Heart right ventricle (tissue), 16 donors: Measurements from ENCODE around the gene PRDM2. TPM values are rescaled to one million over a fixed set of nuclear protein-coding genes. Genes with fewer than 3 reads are reported as not detected.
"Not testable (repeated sequence)": the region's sequence is repeated elsewhere in the genome, so short reads cannot be mapped to it uniquely, and the experiment has no call there.

ENCODE experiments used
- ATAC-seq, 8 donors: fragments of 200-7000 bp; cut with Tn5 transposase; one replicate each; pipeline ENCODE4 v1.9.1; 2020; ENCODE audit warnings: mild to moderate bottlenecking in 8 of 8, moderate library complexity in 8 of 8, moderate number of reproducible peaks in 1 of 8
- DNase-seq, 2 donors: peaks; one replicate each; pipeline ENCODE4 v3.0.0-alpha.2; 2020
- H3K27ac ChIP-seq, 10 donors: fragments of 200-600 bp; sonication (generic) in 2 of 10; one replicate each; pipeline versions ENCODE4 v1.5.0 to v1.8.0; 2020 to 2022; ENCODE audit warnings: mild to moderate bottlenecking in 3 of 10
- H3K27me3 ChIP-seq, 7 donors: fragments of 200-600 bp; one replicate each; pipeline ENCODE4 v1.8.0; 2021 to 2022; ENCODE audit warnings: mild to moderate bottlenecking in 2 of 7
- H3K36me3 ChIP-seq, 9 donors: fragments of 200-600 bp; sonication (generic) in 1 of 9; one replicate each; pipeline versions ENCODE4 v1.5.0 to v1.8.0; 2020 to 2022; ENCODE audit warnings: mild to moderate bottlenecking in 2 of 9
- H3K4me1 ChIP-seq, 9 donors: fragments of 200-600 bp; sonication (generic) in 1 of 9; one replicate each; pipeline versions ENCODE4 v1.5.0 to v1.8.0; 2020 to 2022; ENCODE audit warnings: mild to moderate bottlenecking in 4 of 9
- H3K4me3 ChIP-seq, 10 donors: fragments of 200-600 bp; sonication (generic) in 2 of 10; one replicate each; pipeline versions ENCODE4 v1.5.0 to v1.8.0; 2020 to 2022; ENCODE audit warnings: mild to moderate bottlenecking in 7 of 10, moderate library complexity in 2 of 10
- H3K9me3 ChIP-seq, 11 donors: fragments of 200-600 bp in 10 of 11; sonication (generic) in 2 of 11; one replicate each; pipeline versions ENCODE4 v1.5.0 to v1.8.0; 2013 to 2022; ENCODE audit warnings: mild to moderate bottlenecking in 2 of 11, control low read depth in 1 of 11, moderate library complexity in 1 of 11
- WGBS, 2 donors: extraction: QIAGEN DNeasy Blood & Tissue Kit; methylation state at CpG; one replicate each; pipeline ENCODE4 v1.1.7; 2013; ENCODE audit warnings: inconsistent platforms in 1 of 2; 5-methylcytosine and 5-hydroxymethylcytosine counted together
- intact Hi-C, 10 donors: fragments of 100-400 bp; cut with DNase I; formaldehyde crosslinking; loops; one replicate each; pipeline versions ENCODE4 v1.11.1 to v1.14.2; 2022
- polyA plus RNA-seq, 2 donors: library from polyadenylated mRNA; stranded (reverse); fragments of 200-250 nt; gene quantifications; one replicate each; pipeline ENCODE4 v1.2.3, GENCODE V29; 2013
- total RNA-seq, 10 donors: library from RNA; stranded (reverse); fragmentation: NEBNext Ultra II Directional in 3 of 10; extraction: Animal tissue kit (Norgen Biotek cat#: 25700) in 3 of 10; gene quantifications; one replicate each; pipeline versions ENCODE4 v1.2.1 to v1.2.4, GENCODE V29; 2021 to 2023
- TF ChIP-seq, protein P1 (sequence below), 9 donors: fragments of 200-600 bp; sonication (generic) in 2 of 9; IDR thresholded peaks; one replicate each; pipeline versions ENCODE4 v1.5.0 to v1.8.0; 2021 to 2022; ENCODE audit warnings: antibody characterized with exemption in 9 of 9, mild to moderate bottlenecking in 5 of 9, moderate library complexity in 1 of 9
- donor health status: Arrhythmogenic right ventricular cardiomyopathy.
- donor health status: ischemic (EF 13 %, LVEDD 7.1; RV severe dilation, severe dysfunction).
- donor health status: healthy with polysubstance abuse.
- donor health status: DM: no; HTN: yes; CAD: no.
- donor health status: DM: no; HTN: no; CAD: no.
- donor health status: ischemic (EF 25% LVEDD 6.9; RV normal size, moderate dysfunction).
- donor health status: ischemic (EF 25% LVEDD 5.7; RV mildly dilated, moderate dysfunction).
- donor health status: healthy.
- donor health status: DM: yes; HTN: yes; CAD: no.
- donor health status: Ischemic cardiomyopathy.
- donor health status: ischemic (EF 35%, LVEDD 5.7; RV mildly dilated, moderate dysfunction).
- donor health status: nonischemic (EF 11% LVEDD 7.7; RV severe dilation, severe dysfunction).
- donor health status: DM: yes; HTN: yes; CAD: no.
- donor health status: PGD.
- donor health status: ischemic (EF 29% LVEDD 5.4; RV normal size, mild dysfunction).
- donor health status: nonischemic (EF 23%, LVEDD 6.1; RV moderate dilation, normal function).

PRDM2 gene
- total and polyA plus RNA-seq, 12 donors, result 10.3 to 57.3 (median 42.4) TPM

DNA sequence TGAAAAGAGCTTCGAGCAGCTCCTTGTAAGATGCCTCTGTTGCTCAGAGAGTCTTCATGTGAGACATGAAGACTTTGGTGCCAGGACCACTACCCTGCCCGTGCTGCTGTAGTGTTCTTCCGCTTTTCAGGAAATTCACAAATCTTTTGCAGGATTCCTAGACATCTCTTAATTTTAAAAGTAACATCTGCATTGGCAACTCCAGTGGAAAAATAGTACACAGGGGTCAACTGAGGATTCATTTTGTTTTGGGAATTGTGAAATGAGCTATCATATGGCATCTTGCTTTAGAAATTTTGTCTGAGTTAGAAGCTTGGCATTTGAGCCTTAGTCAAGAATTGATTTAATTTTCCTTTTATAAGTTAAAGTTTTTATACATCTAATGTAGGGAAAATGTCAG lies 7.2 kb downstream of the PRDM2 start:
- no peaks in the 10 kb centered on the region for H3K36me3 ChIP-seq
- H3K9me3 ChIP-seq, result no peaks in the 10 kb centered on the region
- TF ChIP-seq, protein P1, sequence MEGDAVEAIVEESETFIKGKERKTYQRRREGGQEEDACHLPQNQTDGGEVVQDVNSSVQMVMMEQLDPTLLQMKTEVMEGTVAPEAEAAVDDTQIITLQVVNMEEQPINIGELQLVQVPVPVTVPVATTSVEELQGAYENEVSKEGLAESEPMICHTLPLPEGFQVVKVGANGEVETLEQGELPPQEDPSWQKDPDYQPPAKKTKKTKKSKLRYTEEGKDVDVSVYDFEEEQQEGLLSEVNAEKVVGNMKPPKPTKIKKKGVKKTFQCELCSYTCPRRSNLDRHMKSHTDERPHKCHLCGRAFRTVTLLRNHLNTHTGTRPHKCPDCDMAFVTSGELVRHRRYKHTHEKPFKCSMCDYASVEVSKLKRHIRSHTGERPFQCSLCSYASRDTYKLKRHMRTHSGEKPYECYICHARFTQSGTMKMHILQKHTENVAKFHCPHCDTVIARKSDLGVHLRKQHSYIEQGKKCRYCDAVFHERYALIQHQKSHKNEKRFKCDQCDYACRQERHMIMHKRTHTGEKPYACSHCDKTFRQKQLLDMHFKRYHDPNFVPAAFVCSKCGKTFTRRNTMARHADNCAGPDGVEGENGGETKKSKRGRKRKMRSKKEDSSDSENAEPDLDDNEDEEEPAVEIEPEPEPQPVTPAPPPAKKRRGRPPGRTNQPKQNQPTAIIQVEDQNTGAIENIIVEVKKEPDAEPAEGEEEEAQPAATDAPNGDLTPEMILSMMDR (IDR thresholded peaks at IDR 0.05), result no peak
- 82 to 84% methylated on average over 3 of the region's 3 CpGs for WGBS, 2 donors
- H3K27ac ChIP-seq, result no peak overlapping the region
- H3K4me1 ChIP-seq, result peaks cover 0 to 10% (median 0%) of the 10 kb centered on the region in 9 donors
- H3K4me3 ChIP-seq, result no peak overlapping the region
- DNase-seq (no peak), ATAC-seq (no peak)
- no peaks in the 10 kb centered on the region for H3K27me3 ChIP-seq
- intact Hi-C loops, result loop anchor here in 1 of 10 donors (10.0 kb wide), 1 partner anchor 48 kb away; no protein-coding TSS in a partner anchor

DNA sequence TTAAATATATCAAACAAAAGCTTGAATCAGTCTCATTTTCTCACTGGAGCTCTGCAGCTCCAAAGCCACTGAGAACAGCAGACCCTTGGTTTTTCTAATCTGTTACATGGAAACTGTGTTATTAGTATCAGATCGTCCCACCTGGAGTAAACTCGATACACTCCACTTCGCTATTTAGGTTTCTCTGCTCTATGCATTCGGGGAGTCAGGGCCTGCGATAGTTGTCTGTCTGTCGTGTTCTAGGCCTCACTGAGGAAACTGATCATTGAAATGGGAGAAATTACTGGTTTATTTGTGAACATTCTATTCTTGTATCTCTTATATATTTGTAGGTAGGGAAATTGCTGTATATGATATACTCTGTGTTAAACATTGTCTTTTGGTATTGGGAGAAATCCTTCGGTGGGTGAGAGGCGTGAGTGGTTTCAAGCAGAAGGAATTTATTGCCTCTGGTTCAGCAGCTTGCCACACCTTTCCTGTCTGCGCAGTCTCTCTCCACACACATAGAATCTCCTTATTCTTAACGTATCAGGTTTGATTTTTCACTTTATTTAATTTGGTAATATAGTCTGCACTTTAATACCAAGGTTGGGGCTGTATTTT lies 8.5 kb downstream of the PRDM2 start:
- Histone ChIP-seq H3K9me3 (no peaks in the 10 kb centered on the region), H3K36me3 (no peaks in the 10 kb centered on the region), H3K4me1 (peaks cover 0 to 6% (median 0%) of the 10 kb centered on the region in 9 donors), H3K27ac (no peak overlapping the region), H3K27me3 (no peaks in the 10 kb centered on the region), H3K4me3 (no peak overlapping the region)
- intact Hi-C loops, result loop anchor here in 1 of 10 donors (10.0 kb wide), 1 partner anchor 46 kb away; no protein-coding TSS in a partner anchor
- DNase-seq, result no peak
- ATAC-seq, result no peak
- 91 to 92% methylated on average over 10 of the region's 10 CpGs for WGBS, 2 donors
- TF ChIP-seq, protein P1 (IDR thresholded peaks at IDR 0.05), result no peak

GRCh38 chr1:13710086-13710485 lies 10.1 kb downstream of the PRDM2 start:
- intact Hi-C loops, result no loop called here
- H3K4me3 ChIP-seq, result no peak overlapping the region
- no peaks in the 10 kb centered on the region for H3K9me3 ChIP-seq
- H3K36me3 ChIP-seq, result no peaks in the 10 kb centered on the region
- WGBS, 2 donors, result 95% methylated on average over 2 of the region's 2 CpGs
- H3K27me3 ChIP-seq, result no peaks in the 10 kb centered on the region
- H3K27ac ChIP-seq, result no peak overlapping the region
- ATAC-seq, result no peak
- no peak for DNase-seq
- TF ChIP-seq, protein P1 (IDR thresholded peaks at IDR 0.05), result no peak
- peaks cover 0 to 6% (median 0%) of the 10 kb centered on the region in 9 donors for H3K4me1 ChIP-seq

GRCh38 chr1:13714851-13715250 lies 14.9 kb downstream of the PRDM2 start:
- TF ChIP-seq, protein P1 (IDR thresholded peaks at IDR 0.05), result peak in 1 of 9 donors; percentile 23
- Histone ChIP-seq H3K9me3 (no peaks in the 10 kb centered on the region), H3K27me3 (no peaks in the 10 kb centered on the region), H3K27ac (no peak overlapping the region), H3K36me3 (no peaks in the 10 kb centered on the region), H3K4me3 (no peak overlapping the region), H3K4me1 (no peaks in the 10 kb centered on the region)
- whole genome bisulfite sequencing, 2 donors, result 90 to 91% methylated on average over 3 of the region's 3 CpGs
- no peak for ATAC-seq
- intact Hi-C loops, result no loop called here
- DNase-seq, result no peak

DNA sequence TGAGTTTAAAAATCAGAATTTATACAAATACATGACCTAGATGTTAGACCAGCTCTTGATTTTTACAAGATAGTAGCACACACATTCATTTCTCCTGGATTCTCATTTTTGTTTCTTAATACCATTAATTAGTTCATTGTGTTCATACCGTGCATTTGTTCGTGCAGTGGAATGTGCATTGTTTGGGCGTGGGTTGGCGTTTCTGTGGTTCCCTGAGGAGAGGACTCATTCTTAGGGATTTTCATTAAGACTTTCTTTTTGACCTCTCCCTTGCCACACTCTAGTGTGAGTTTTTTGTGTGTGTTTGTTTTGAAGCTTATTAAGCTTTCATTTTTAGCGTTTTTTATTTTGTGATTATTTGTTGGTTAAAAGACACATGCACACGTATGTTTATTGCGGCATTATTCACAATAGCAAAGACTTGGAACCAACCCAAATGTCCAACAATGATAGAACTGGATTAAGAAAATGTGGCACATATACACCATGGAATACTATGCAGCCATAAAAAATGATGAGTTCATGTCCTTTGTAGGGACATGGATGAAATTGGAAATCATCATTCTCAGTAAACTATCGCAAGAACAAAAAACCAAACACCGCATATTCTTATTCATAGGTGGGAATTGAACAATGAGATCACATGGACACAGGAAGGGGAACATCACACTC lies 15.8 kb downstream of the PRDM2 start:
- H3K36me3 ChIP-seq, H3K27ac ChIP-seq, ATAC-seq, H3K27me3 ChIP-seq, H3K9me3 ChIP-seq, intact Hi-C loops, DNase-seq, H3K4me3 ChIP-seq, H3K4me1 ChIP-seq: not testable (repeated sequence)
- 92 to 98% methylated on average over 8 to 9 of the region's 9 CpGs for WGBS, 2 donors
